ES-I3 (cell line): ENCODE data around the gene LCN2.
A peak's percentile ranks its signal among the peaks of the same experiment; 100 is the strongest.

Experiments used
- H3K36me3 ChIP-seq: 2 replicates; pipeline ENCODE4 v1.6.1; 2013; ENCODE audit warnings: mild to moderate bottlenecking, low read length, control low read depth, moderate library complexity; ENCODE audit not compliant: insufficient read depth
- H3K4me1 ChIP-seq: 2 replicates; pipeline ENCODE4 v1.6.1; 2013; ENCODE audit warnings: mild to moderate bottlenecking, control low read depth, low read length; ENCODE audit not compliant: insufficient read depth
- H3K9ac ChIP-seq: 2 replicates; pipeline ENCODE4 v1.6.1; 2013; ENCODE audit warnings: low read depth, mild to moderate bottlenecking, low read length, moderate library complexity
- H3K9me3 ChIP-seq: 2 replicates; pipeline ENCODE4 v1.6.1; 2013; ENCODE audit warnings: mild to moderate bottlenecking, low read length, moderate library complexity; ENCODE audit not compliant: control insufficient read depth, insufficient read depth

The LCN2 gene

DNA sequence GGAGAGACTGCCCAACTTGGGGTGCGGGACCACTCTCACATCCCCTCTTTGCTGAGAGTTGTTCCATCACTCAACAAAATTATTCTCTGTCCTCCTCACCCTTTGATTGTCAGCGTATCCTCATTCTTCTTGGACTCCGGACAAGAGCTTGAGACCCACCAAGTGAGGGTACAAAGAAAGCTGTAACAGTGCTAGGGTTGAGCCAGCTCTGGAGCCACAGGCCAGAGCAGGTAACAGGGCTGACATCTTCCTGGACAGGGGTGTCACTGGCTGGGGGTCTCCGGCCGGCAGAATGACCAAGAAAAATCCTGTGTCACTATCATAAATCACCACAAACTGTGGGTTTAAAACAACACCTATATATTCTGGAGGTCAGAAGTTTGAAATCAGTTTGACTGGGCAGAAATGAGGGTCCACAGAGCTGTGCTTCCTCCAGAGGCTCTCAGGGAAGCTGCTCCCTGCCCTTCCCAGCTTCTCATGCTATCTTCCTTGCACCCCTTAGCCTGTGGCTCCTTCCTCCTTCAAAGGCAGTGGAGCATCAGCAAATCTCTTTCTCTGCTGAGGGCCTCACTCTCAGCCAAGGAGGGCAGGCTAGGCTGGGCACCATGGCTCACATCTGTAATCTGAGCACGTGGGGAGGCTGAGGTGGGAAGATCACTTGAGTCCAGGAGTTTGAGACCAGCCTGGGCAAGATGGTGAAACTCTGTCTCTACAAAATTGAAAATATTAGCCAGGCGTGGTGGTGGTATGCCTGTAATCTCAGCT, 6.7 kb downstream of the LCN2 start:
- H3K9me3 ChIP-seq = no peaks in the 10 kb centered on the region
- no peaks in the 10 kb centered on the region for H3K36me3 ChIP-seq
- no peak overlapping the region for H3K9ac ChIP-seq
- peaks cover 1% of the 10 kb centered on the region; the same call in 1 of the 2 replicates for H3K4me1 ChIP-seq

DNA sequence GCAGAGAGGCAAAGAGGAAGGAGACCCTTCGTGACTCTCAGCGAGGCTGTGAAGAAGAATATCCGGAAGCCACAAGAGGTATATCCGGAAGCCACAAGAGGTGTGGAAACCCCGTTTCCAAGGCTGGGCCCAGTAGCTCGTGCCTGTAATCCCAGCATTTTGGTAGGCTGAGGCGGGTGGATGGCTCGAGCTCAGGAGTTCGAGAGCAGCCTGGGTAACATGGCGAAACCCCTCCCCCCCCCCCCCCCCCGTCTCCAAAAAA, 10.2 kb downstream of the LCN2 start:
- Histone ChIP-seq H3K9ac (peak overlapping the region; percentile 69), H3K4me1 (peaks cover 3% of the 10 kb centered on the region; the same call in 1 of the 2 replicates), H3K36me3 (no peaks in the 10 kb centered on the region), H3K9me3 (no peaks in the 10 kb centered on the region)

- H3K36me3 ChIP-seq = no peaks in the 10 kb centered on the region
- H3K9me3 ChIP-seq = no peaks in the 10 kb centered on the region
- H3K9ac ChIP-seq = peak within 1 kb of the TSS; percentile 87
- H3K4me1 ChIP-seq = 0 out of 2 replicates have a peak, but pooled peaks cover 3% of the 10 kb centered on the region
Observed at GRCh38 chr9:128159784-128160602, 10.7 kb downstream of the LCN2 start, which contains the start of gene BBLN. TSS of gene BBLN (plus strand) at chr9:128160265. CDS start at chr9:128160408, 143 bp downstream.

DNA sequence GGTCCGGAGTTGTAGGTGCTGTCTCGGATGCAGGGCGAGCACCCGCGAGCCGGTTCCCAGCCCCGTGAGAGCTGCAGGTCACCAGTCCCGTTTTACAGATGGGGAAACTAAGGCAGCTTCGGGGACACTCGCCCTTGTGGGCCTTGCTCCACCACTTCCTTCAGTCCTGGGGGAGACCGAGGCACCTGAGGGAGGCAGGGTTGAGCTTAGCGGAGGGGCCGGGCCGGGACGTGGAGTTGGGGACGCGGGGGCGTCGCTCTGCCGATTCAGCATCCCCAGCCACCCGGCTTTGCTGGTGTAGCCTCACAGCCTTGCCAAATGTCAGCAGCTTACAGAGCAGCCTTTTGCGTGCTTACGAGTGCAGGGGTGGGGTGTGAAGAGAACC, 11.3 kb downstream of the LCN2 start:
- H3K9me3 ChIP-seq = no peaks in the 10 kb centered on the region
- no peaks in the 10 kb centered on the region for H3K36me3 ChIP-seq
- peak overlapping the region; percentile 87 for H3K9ac ChIP-seq
- H3K4me1 ChIP-seq = 0 out of 2 replicates have a peak, but pooled peaks cover 3% of the 10 kb centered on the region

- H3K9ac ChIP-seq = peak overlapping the region; percentile 87; the same call in 1 of the 2 replicates
- H3K9me3 ChIP-seq = no peaks in the 10 kb centered on the region
- H3K4me1 ChIP-seq = 0 out of 2 replicates have a peak, but pooled peaks cover 3% of the 10 kb centered on the region
- H3K36me3 ChIP-seq = no peaks in the 10 kb centered on the region
Observed at GRCh38 chr9:128161215-128161902, 12.1 kb downstream of the LCN2 start.

DNA sequence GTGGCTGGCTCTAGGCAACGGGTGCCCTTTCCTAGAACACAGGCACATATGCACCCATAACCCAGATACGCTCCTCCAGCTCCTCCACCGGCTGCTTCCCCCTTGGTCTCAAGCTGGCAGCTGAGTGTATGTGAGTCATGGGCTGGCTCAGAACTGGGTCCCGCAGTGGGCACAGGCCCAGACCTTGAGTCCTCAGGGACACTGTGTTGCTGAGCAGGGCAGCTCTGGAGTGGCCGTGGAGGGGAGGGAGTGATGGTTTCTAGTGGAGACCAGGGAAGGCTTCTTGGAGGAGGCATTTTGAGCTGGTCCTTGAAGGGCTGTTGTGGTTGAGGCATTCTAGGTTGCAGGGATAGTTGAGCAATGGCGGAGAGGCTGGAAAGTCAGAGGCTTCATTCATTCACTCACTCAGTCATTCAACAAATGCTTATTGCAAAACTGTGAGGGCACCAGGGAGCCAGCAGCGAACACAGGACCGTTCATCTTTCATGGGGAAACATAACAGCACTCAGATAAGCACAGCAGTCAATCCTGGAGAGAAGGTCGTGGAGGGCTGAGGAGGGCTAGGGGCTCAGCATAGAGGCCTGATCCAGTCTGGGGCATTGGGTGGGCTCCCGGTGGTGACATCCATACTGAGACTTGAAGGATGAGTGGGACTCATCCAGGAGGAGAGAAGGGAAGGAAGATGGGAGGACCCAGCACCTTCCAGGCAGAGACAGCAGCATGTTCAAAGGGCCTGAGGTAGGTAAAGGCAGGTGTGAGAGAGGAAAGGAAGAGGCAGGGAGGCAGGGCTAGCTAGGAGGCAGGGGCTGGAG, 13.2 kb downstream of the LCN2 start:
- no peak overlapping the region for H3K9ac ChIP-seq
- no peaks in the 10 kb centered on the region for H3K36me3 ChIP-seq

GRCh38 chr9:128163027-128163515, 13.8 kb downstream of the LCN2 start:
- Histone ChIP-seq H3K9ac (no peak overlapping the region), H3K36me3 (no peaks in the 10 kb centered on the region), H3K9me3 (no peaks in the 10 kb centered on the region), H3K4me1 (0 out of 2 replicates have a peak, but pooled peaks cover 3% of the 10 kb centered on the region)

More for the DNA sequence above, 13.2 kb downstream of the LCN2 start:
- H3K4me1 ChIP-seq = 0 out of 2 replicates have a peak, but pooled peaks cover 3% of the 10 kb centered on the region
- no peaks in the 10 kb centered on the region for H3K9me3 ChIP-seq

- Histone ChIP-seq H3K9me3 (no peaks in the 10 kb centered on the region), H3K4me1 (0 out of 2 replicates have a peak, but pooled peaks cover 3% of the 10 kb centered on the region), H3K9ac (no peak overlapping the region), H3K36me3 (no peaks in the 10 kb centered on the region)
Observed at GRCh38 chr9:128163523-128164306, 14.5 kb downstream of the LCN2 start.

- Histone ChIP-seq H3K4me1 (0 out of 2 replicates have a peak, but pooled peaks cover 3% of the 10 kb centered on the region), H3K9me3 (no peaks in the 10 kb centered on the region), H3K36me3 (no peaks in the 10 kb centered on the region), H3K9ac (no peak overlapping the region)
Observed at GRCh38 chr9:128164307-128164885, 15.1 kb downstream of the LCN2 start.

DNA sequence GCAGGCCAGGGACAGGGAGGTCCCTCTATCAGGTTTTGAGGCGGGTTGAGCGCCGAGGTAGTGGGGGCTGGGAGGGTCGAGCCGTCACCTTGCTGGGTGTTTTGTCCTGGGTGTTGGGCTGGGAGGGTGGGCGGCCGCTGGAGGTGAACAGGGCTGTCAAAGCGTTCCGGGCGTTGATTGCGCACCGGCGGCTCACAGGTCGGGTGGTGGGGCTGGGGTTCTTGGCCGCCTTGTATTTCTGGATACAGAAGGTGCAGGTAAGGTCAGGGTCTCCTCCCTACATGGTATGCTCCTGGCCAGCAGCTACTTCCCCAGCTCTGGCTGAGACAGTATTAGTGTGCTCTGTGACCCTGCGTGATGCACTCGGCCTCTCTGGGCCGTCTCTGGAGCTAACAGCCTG, 16.9 kb downstream of the LCN2 start:
- Histone ChIP-seq H3K9ac (no peak overlapping the region), H3K36me3 (no peaks in the 10 kb centered on the region), H3K4me1 (0 out of 2 replicates have a peak, but pooled peaks cover under 1% of the 10 kb centered on the region), H3K9me3 (no peaks in the 10 kb centered on the region)

- H3K36me3 ChIP-seq = no peaks in the 10 kb centered on the region
- H3K9me3 ChIP-seq = no peaks in the 10 kb centered on the region
- no peak overlapping the region for H3K9ac ChIP-seq
- no peaks in the 10 kb centered on the region for H3K4me1 ChIP-seq
Observed at GRCh38 chr9:128167209-128167608, 18.0 kb downstream of the LCN2 start.

GRCh38 chr9:128168731-128169308, 19.6 kb downstream of the LCN2 start:
- H3K36me3 ChIP-seq = no peaks in the 10 kb centered on the region

More at GRCh38 chr9:128168731-128169308, 19.6 kb downstream of the LCN2 start:
- Histone ChIP-seq H3K9ac (no peak overlapping the region), H3K9me3 (no peaks in the 10 kb centered on the region), H3K4me1 (no peaks in the 10 kb centered on the region)
